Fibroblast of skin of right quadriceps (primary cell): ENCODE data around the gene ZMIZ1.

Experiments
- DNase-seq: peaks from one replicate; pipeline ENCODE4 v3.0.0-alpha.2; 2013

ZMIZ1 gene

DNA sequence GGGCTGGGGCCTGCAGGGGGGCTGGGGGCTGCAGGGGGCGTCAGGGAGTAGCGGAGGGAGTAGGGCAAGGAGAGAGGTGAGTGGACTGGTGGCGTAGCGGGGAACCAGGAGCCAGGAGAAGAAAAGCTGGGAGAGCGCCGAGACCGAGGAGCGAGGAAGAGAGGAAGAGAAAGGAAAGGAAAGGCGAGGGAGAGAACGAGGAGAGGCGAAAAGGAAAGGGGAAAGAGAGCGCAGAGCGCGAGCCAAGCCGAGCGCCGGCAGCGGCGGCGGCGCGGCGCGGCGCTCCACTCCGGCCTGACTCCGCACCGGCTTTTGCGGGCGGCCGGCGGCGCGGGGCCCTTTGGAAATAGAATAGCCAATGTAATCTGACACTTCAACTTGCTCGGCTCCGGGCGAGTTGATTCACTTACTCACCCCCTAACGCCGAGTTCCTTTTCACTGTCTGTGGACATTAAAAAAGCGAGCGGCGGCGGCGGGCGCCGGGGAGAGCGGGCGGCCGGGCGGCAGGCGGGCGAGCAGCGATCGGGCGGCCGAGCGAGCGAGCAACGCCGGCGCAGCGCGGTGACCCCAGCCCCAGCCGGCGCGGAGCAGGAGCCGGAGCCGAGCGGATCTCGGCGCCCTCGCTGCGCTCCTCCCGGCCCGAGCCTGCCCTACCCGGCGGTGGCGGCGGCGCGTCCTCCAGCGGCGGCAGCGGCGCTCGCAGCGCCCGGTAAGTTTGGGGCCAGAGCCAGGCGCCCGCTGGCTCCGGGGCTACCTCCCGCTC, at the start of gene ZMIZ1:
ZMIZ1 (plus strand) TSS at position 405 of the 763 bp plus-strand sequence. CDS start 132,667 bp downstream, outside the sequence.
- DNase-seq, result peak; percentile 95

DNA sequence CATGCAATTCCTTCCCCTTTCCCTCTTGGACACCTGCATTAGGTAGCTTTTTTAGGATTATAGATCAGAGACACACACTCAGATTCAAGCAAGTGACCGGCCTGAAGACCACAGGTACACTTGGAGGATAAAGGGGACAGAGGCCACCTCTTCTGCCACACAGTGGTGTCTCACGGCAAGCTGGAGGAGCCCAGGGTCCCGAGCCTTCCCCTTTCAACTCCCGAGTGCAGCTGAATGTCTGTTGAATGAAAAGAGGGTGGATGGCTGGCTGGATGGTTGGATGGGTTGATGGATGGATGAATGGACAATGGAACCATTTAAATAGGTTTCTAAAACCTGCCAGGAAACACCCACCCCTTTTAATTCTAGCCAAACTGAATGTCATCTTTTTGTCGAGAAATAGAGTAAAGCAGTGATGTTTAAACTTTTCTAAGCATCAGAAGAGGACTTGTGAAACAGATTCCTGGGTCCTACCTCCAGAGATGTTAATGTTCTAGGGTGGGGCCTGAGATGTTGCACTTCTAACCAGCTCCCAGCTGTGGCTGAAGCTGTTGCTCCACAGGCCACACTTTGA, 49.2 kb upstream of the ZMIZ1 start:
- no peak for DNase-seq

- DNase-seq, result no peak
Measured at GRCh38 chr10:79020015-79020491, 48.7 kb upstream of the ZMIZ1 start.

DNA sequence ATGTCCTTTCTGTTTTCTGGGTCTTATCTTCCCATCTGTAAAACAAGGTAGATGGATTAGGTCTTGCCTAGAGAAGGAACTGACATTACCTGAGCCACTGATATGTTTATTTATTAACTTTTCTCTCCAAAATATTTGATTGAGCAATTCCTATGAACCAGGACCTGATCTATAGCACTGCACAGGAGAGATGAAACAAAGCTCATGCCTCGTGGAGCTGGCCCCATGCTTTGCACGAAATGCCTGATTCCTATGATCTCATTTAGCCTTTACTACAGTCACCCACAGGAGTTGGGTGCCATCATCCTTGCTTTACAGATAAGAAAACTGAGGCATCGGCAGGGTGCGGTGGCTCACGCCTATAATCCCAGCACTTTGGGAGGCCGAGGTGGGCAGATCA, 48.2 kb upstream of the ZMIZ1 start:
- DNase-seq, result no peak

GRCh38 chr10:79021331-79021907, 47.3 kb upstream of the ZMIZ1 start:
- DNase-seq, result no peak

DNA sequence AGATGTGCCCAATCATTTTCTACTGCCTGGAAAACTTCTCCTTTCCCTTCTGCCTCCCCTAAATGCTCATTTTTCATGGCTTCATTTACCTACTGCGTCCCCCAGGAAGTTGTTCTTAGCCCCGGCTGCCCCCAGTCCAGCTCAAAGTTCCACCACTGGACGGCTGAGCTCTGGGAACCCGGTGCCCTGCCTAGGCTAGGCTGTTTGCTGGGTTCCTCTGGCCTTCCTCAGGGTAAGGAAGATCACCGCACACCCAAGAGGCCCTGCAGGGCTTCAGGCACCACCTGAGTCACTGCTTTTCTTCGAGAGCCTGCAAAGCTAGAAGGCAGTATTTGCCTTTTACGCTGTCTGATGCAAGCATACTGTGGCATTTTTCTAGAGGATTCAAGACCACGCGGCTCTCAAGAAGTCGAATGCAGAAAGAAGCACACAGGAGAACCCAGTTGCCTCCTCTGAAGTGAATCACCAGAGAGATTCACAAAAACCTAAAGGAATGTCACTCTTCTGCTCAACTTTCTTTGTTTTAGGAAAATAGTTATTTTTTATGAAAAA, 46.7 kb upstream of the ZMIZ1 start:
- DNase-seq, result no peak

DNA sequence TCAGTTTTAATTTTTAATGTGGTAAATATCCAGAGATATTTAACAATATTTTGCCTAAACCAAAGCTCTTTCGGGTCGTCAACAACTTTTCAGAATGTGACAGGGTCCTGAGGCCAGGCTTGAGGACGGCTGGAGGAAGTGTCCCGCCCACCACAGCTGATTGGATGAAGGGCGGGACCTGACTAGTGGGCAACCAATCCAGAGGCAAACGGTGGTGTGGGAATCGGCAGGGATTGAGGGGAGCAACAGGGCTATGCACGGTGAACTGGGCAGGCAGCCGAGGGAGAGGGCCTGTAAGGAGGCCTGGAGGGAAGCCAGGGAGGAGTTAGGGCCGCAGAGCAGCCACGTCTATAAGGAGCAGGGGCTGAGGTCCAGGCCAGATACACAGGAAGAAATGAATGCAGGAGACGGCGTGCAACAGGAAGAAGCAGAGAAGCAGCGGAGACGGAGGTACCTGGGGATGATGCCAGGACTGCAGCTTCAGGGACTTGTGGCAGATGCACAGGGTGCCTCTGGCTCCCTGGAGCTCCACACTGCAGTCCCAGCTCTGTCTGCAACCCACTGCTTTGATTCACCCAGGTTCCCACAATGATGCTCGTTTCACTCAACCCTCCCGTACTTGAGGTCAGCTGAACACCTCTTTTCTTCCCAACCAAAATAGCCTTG, 46.1 kb upstream of the ZMIZ1 start:
- peak; percentile 18 for DNase-seq

GRCh38 chr10:79023240-79024162, 45.3 kb upstream of the ZMIZ1 start:
- DNase-seq, result no peak

- no peak for DNase-seq
Measured at GRCh38 chr10:79024296-79024695, 44.5 kb upstream of the ZMIZ1 start.

DNA sequence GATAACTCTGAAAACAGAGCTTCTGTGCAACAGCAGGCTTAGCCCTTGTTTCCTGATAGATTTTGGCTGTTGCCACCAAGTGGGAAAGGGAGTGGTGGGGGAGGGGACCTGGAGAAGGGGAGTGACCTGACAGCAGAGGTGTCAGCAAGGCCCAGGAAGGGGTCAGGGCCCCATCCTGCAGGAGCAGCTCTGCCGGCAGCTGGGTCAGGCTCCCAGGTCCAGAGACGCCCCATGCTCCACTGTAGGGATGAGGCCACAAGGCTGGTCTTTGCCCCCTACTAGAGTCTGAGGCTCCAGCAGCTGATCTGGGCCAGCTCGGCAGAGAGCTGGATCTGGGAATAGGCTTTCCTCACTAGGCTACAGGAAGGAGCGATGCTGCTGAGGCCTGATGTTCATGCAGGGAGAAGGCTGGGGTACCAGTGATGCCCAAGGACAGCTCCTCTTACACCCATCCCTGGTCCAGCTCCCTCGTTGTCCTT, 44.0 kb upstream of the ZMIZ1 start:
- DNase-seq, result no peak

DNA sequence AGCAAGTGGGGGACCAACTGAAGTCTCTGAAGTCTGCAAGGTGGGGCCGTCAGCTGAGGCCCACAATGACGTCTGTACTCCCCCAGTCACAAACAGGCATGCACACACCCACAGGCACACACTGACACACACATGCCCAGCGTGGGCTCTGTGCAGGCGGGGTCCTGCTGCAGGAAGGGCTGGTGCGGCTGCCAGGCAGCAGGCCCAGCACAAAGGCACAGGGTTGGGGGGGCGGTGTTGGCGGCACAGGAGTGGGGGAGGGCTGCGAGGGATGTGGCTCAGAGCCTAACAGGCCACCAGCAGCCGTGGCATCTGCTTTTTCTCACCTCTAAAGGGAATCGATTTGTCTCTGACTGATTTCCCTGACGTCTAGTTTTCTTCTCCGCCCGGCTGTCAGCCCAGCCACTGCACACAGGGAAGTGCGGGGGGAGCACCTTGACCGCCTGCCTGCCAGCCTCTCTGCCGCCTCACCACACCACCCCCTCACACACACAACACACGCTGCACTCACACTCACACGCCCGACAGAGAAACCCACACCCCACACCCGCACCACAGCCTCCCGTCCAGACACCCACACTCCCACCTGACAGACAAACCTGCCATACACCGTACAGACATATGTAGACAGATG, 43.5 kb upstream of the ZMIZ1 start:
- DNase-seq, result no peak

DNA sequence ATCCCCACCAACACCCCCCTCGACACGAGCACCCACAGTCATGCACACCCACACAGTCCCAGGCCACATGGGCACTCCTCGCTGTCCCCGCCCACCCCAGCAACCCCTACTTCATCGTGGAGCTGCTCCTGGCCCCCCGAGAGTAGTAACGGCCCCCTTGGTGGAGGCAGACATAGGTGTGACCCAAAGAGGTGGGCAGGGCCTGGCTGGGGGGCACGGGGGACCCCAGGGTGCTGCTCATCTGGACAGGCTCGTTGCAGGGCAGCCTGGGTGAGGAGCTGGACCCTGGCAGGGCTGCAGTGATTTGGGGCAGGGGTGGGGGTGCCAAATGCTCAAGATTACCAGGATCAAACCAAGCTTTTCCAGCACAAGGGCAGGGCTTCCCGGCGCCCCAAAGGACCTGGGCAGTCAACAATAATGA, 42.4 kb upstream of the ZMIZ1 start:
- DNase-seq, result no peak

DNA sequence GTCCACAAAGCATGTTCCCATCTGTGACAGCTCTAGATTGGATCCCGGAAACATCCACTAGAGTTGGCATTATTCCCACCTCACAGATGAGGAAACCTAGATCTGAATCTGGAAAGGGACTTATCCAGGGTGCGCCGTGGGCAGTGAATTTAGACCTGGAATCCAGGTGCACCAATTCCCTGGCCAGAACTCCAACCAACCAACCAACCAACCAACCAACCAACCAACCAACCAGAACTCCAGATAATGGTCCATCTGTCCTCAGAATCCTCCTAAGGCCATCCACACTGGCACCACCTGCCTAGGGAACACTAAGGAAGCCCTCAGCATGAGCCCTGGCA, 42.0 kb upstream of the ZMIZ1 start:
- no peak for DNase-seq

GRCh38 chr10:79027147-79028055, 41.4 kb upstream of the ZMIZ1 start:
- no peak for DNase-seq

DNA sequence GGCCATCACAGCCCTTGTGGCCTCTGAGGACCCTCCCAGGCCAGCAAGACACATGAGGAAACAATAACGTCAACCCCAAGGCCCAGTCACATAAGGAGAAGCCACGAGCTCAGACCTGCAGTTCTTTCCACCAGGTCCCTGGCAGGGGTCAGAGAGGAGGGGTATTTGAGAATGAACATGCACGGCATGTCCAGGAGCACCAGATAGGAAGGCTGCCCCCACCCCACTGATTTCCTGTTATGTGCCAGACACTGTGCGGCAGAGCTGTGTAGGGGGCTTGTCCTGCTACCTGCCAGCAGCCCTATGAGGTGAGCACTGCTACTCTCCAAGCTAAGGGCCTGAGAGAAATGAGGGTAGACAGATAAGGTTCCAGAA, 40.7 kb upstream of the ZMIZ1 start:
- DNase-seq, result no peak

- no peak for DNase-seq
Measured at GRCh38 chr10:79028451-79029010, 40.2 kb upstream of the ZMIZ1 start.

GRCh38 chr10:79029478-79030390, 39.0 kb upstream of the ZMIZ1 start:
- no peak for DNase-seq

- no peak for DNase-seq
Measured at GRCh38 chr10:79030705-79031104, 38.1 kb upstream of the ZMIZ1 start.

DNA sequence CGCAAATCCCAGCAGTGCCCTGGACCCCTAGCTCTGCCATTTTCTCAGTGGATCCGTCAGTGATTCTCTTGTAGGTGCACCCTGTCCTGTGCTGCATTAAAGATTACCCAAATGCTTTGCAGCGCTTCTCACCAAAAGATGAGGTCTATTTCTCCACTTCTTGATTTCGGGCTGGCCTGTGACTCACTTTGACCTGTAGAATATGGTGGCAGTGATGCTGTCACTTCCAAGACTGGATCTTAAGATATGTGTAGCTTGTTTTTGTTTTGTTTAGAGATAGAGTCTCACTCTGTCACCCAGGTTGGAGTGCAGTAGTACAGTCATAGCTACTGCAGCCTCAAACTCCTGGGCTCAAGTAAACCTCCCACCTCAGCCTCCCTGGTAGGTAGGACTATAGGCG, 37.0 kb upstream of the ZMIZ1 start:
- DNase-seq, result no peak
